Astrocyte (in vitro differentiated cells and primary cell): ENCODE results near the gene MFAP2. TPM values are rescaled to one million over a fixed set of nuclear protein-coding genes. Genes with fewer than 3 reads are reported as not detected.

Source experiments
- DNase-seq: peaks from one replicate; pipeline ENCODE4 v3.0.0-alpha.2; 2010; ENCODE audit warnings: low read depth
- FAIRE-seq: peaks from 2 replicates; lab custom pipeline; 2011; peaks lifted over from hg19 to GRCh38; lab: Jason Lieb, UNC
- H2AFZ ChIP-seq: 2 replicates; pipeline ENCODE4 v1.6.0; 2012; ENCODE audit warnings: low read depth, low read length, inconsistent platforms
- H3K27ac ChIP-seq: 2 replicates; pipeline ENCODE4 v1.5.1; 2011; ENCODE audit warnings: low read depth, low read length, inconsistent platforms
- H3K27me3 ChIP-seq: 2 replicates; pipeline ENCODE4 v1.6.0; 2011; ENCODE audit warnings: low read length, inconsistent platforms; ENCODE audit not compliant: insufficient read depth
- H3K36me3 ChIP-seq: 2 replicates; pipeline ENCODE4 v1.5.1; 2011; ENCODE audit warnings: low read length, inconsistent platforms; ENCODE audit not compliant: insufficient read depth
- H3K4me1 ChIP-seq: 2 replicates; pipeline ENCODE4 v1.5.1; 2011; ENCODE audit warnings: low read length, inconsistent platforms; ENCODE audit not compliant: insufficient read depth
- H3K4me2 ChIP-seq: 2 replicates; pipeline ENCODE4 v1.6.0; 2012; ENCODE audit warnings: low read length, inconsistent platforms
- H3K4me3 ChIP-seq: 2 replicates; pipeline ENCODE4 v1.5.1; 2011; ENCODE audit warnings: low read depth, mild to moderate bottlenecking, low read length, inconsistent platforms; ENCODE audit not compliant: insufficient read depth
- H3K79me2 ChIP-seq: 2 replicates; pipeline ENCODE4 v1.6.0; 2012; ENCODE audit warnings: mild to moderate bottlenecking, low read length, inconsistent platforms; ENCODE audit not compliant: insufficient read depth
- H3K9ac ChIP-seq: 2 replicates; pipeline ENCODE4 v1.6.0; 2012; ENCODE audit warnings: mild to moderate bottlenecking, low read length, inconsistent platforms
- H3K9me3 ChIP-seq: 2 replicates; pipeline ENCODE4 v1.5.1; 2012; ENCODE audit warnings: low read depth, mild to moderate bottlenecking, low read length, inconsistent platforms; ENCODE audit not compliant: insufficient read depth
- H4K20me1 ChIP-seq: 2 replicates; pipeline ENCODE4 v1.6.0; 2012; ENCODE audit warnings: low read length, inconsistent platforms; ENCODE audit not compliant: insufficient read depth
- H3K27ac Mint-ChIP-seq: one replicate; pipeline ENCODE4 v1.8.0; 2021; ENCODE audit warnings: mild to moderate bottlenecking, mixed read lengths; ENCODE audit not compliant: unreplicated experiment
- H3K27me3 Mint-ChIP-seq: one replicate; pipeline ENCODE4 v1.8.0; 2021; ENCODE audit warnings: low read depth, mixed read lengths; ENCODE audit not compliant: unreplicated experiment
- H3K36me3 Mint-ChIP-seq: one replicate; pipeline ENCODE4 v1.8.0; 2021; ENCODE audit warnings: low read depth, mixed read lengths; ENCODE audit not compliant: unreplicated experiment
- H3K4me1 Mint-ChIP-seq: one replicate; pipeline ENCODE4 v1.8.0; 2021; ENCODE audit warnings: low read depth, mixed read lengths; ENCODE audit not compliant: unreplicated experiment
- H3K4me3 Mint-ChIP-seq: one replicate; pipeline ENCODE4 v1.8.0; 2021; ENCODE audit warnings: mild to moderate bottlenecking, moderate library complexity, mixed read lengths; ENCODE audit not compliant: unreplicated experiment
- H3K9me3 Mint-ChIP-seq: one replicate; pipeline ENCODE4 v1.8.0; 2021; ENCODE audit warnings: mild to moderate bottlenecking, mixed read lengths; ENCODE audit not compliant: unreplicated experiment
- EZH2 ChIP-seq: IDR thresholded peaks from 2 replicates; pipeline ENCODE4 v1.6.1; 2012; ENCODE audit warnings: mild to moderate bottlenecking, low read length, inconsistent platforms; ENCODE audit not compliant: insufficient read depth
- total RNA-seq: library from RNA; stranded (reverse); gene quantifications from 2 replicates; pipeline ENCODE4 v1.2.1, GENCODE V29; 2021
- TF ChIP-seq, protein P1 (sequence below): IDR thresholded peaks from 2 replicates; pipeline ENCODE4 v1.5.1; 2011; ENCODE audit warnings: low read depth, mild to moderate bottlenecking, inconsistent platforms, low read length, moderate library complexity; ENCODE audit not compliant: insufficient read depth

MFAP2 gene
- total RNA-seq, 1 donor from 2014 or later = 121 TPM

DNA sequence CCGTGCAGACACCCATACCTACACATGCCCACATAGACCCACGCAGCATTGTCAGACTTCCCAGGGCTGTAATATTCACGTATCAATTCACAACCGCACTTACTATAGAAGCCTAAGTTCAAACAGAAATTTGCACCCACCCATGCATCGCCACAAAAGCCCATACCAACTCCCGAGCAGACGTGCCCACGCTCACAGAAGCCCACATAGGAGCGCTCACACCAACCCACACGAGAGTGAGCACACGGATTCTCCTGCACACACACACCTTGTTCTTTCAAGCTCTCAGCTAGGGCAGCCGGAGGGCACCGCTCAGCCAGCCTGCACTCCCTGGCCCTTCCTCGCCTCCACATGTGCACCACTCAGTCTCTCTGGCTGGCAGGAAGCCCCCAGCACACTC is 4.6 kb downstream of the MFAP2 start:
- H3K9me3 ChIP-seq = no peaks in the 10 kb centered on the region
- Mint-ChIP-seq H3K36me3 (peaks cover 3% of the 10 kb centered on the region), H3K27ac (no peak overlapping the region), H3K27me3 (no peaks in the 10 kb centered on the region), H3K4me1 (peaks cover 4% of the 10 kb centered on the region), H3K9me3 (no peaks in the 10 kb centered on the region), H3K4me3 (no peak overlapping the region)
- no peak overlapping the region for H3K27ac ChIP-seq
- peaks cover 4% of the 10 kb centered on the region for H3K36me3 ChIP-seq
- H3K4me3 ChIP-seq = no peak overlapping the region
- H3K79me2 ChIP-seq = peaks cover 51% of the 10 kb centered on the region
- no peak overlapping the region for H3K9ac ChIP-seq
- FAIRE-seq (no peak), DNase-seq (no peak)
- no peak overlapping the region for H3K4me2 ChIP-seq
- no peak for TF ChIP-seq EZH2
- TF ChIP-seq, protein P1, sequence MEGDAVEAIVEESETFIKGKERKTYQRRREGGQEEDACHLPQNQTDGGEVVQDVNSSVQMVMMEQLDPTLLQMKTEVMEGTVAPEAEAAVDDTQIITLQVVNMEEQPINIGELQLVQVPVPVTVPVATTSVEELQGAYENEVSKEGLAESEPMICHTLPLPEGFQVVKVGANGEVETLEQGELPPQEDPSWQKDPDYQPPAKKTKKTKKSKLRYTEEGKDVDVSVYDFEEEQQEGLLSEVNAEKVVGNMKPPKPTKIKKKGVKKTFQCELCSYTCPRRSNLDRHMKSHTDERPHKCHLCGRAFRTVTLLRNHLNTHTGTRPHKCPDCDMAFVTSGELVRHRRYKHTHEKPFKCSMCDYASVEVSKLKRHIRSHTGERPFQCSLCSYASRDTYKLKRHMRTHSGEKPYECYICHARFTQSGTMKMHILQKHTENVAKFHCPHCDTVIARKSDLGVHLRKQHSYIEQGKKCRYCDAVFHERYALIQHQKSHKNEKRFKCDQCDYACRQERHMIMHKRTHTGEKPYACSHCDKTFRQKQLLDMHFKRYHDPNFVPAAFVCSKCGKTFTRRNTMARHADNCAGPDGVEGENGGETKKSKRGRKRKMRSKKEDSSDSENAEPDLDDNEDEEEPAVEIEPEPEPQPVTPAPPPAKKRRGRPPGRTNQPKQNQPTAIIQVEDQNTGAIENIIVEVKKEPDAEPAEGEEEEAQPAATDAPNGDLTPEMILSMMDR = no peak
- H2AFZ ChIP-seq = no peak overlapping the region
- H4K20me1 ChIP-seq = peaks cover 70% of the 10 kb centered on the region
- H3K27me3 ChIP-seq = no peaks in the 10 kb centered on the region
- H3K4me1 ChIP-seq = peaks cover 27% of the 10 kb centered on the region

DNA sequence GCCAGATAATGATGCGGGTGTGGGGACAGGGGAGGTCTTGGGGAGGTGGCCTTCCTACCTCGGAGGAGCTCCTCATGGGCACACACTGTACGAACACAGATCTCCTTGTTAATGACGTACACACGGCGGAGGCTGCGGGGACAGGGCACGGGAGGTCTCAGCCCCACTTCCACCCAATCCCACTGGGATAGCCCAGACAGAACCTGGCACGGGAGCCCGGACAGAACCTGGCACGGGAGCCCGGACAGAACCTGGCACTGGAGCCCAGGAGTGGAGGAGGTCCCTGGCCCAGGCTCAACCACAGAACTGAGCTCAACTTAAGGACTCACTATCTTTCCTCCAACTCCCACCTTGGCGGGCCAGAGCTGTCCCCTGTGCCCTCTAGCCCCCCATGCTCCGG is 5.2 kb downstream of the MFAP2 start:
- Histone ChIP-seq H3K9ac (no peak overlapping the region), H3K4me2 (no peak overlapping the region), H3K79me2 (peaks cover 47% of the 10 kb centered on the region), H3K9me3 (no peaks in the 10 kb centered on the region), H3K27ac (no peak overlapping the region), H3K36me3 (peaks cover 4% of the 10 kb centered on the region), H4K20me1 (peaks cover 72% of the 10 kb centered on the region), H3K4me1 (peaks cover 24% of the 10 kb centered on the region), H2AFZ (no peak overlapping the region), H3K4me3 (no peak overlapping the region), H3K27me3 (no peaks in the 10 kb centered on the region)
- TF ChIP-seq, protein P1 = no peak
- no peak for TF ChIP-seq EZH2
- peaks cover 3% of the 10 kb centered on the region for H3K36me3 Mint-ChIP-seq
- no peak overlapping the region for H3K27ac Mint-ChIP-seq
- H3K27me3 Mint-ChIP-seq = no peaks in the 10 kb centered on the region
- H3K9me3 Mint-ChIP-seq = no peaks in the 10 kb centered on the region
- FAIRE-seq (no peak), DNase-seq (no peak)
- peaks cover 4% of the 10 kb centered on the region for H3K4me1 Mint-ChIP-seq
- H3K4me3 Mint-ChIP-seq = no peak overlapping the region

DNA sequence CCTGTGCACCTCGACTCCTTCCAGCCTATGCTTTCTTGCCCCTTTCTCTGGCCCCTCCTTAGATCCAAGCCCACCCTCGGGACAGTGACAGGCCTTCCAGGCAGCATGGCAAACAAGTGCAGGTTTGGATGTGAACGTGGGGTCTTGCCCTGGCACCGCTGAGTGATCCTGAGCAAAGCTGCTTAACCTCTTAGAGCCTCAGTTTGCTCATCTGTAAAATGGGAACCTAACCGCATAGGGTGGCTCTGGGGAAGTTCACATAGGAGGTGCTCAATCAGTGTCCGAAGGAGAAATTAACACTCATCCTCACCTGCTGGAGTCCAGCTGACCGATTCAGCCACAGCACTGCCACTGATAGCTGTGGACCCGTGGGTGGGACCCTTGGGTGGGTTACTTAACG is 7.2 kb downstream of the MFAP2 start:
- Mint-ChIP-seq H3K4me1 (peaks cover 4% of the 10 kb centered on the region), H3K36me3 (peaks cover 3% of the 10 kb centered on the region)
- H3K9ac ChIP-seq = no peak overlapping the region

More for the DNA sequence above, 7.2 kb downstream of the MFAP2 start:
- no peaks in the 10 kb centered on the region for H3K9me3 Mint-ChIP-seq
- no peak overlapping the region for H3K4me3 Mint-ChIP-seq
- Histone ChIP-seq H2AFZ (no peak overlapping the region), H3K4me1 (peaks cover 10% of the 10 kb centered on the region), H3K27ac (no peak overlapping the region), H3K36me3 (peaks cover 7% of the 10 kb centered on the region), H3K4me3 (no peak overlapping the region), H3K4me2 (no peak overlapping the region), H4K20me1 (peaks cover 60% of the 10 kb centered on the region), H3K9me3 (no peaks in the 10 kb centered on the region), H3K79me2 (peaks cover 28% of the 10 kb centered on the region), H3K27me3 (no peaks in the 10 kb centered on the region)
- FAIRE-seq = no peak
- TF ChIP-seq, protein P1 = no peak
- no peak for TF ChIP-seq EZH2
- no peak overlapping the region for H3K27ac Mint-ChIP-seq
- no peaks in the 10 kb centered on the region for H3K27me3 Mint-ChIP-seq
- DNase-seq = no peak
